ENCODE measurements around the gene NUDT21. TPM values are rescaled to one million over a fixed set of nuclear protein-coding genes. Genes with fewer than 3 reads are reported as not detected.
"Not testable (repeated sequence)": the region's sequence is repeated elsewhere in the genome, so short reads cannot be mapped to it uniquely, and the experiment has no call there.

The NUDT21 gene
- total RNA-seq, 2 donors from 2014 or later: 9.2 to 24.6 TPM

DNA sequence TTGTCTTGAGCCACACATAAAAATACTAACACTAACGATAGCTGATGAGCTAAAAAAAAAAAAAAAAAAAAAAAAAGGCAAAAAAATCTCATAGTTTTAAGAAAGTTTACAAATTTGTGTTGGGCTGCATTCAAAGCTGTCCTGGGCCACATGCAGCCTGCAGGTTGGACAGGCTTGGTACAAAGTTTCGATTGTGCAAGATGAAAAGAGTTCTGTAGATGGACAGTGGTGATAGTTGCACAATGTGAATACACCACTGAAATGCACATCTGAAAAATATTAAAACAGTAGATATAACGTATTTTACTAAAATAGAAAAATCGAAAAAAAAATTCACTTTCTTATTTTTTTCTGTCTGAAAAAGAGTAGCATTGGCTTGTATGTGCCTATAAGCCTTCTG lies 68.7 kb downstream of the NUDT21 start:
- Histone ChIP-seq H3K27ac (peak overlapping the region in 1 of 4 donors; percentile 29), H3K36me3 (replicated peaks in 1 of 2; ENCODE audit: insufficient read depth in 1 of 2, low read depth in 2 of 2) (peaks cover 0 to 9% of the 10 kb centered on the region in 2 donors), H3K4me1 (peaks cover 4% of the 10 kb centered on the region), H3K4me3 (no peak overlapping the region), H3K27me3 (no peaks in the 10 kb centered on the region), H3K9me3 (peaks cover 0 to 13% (median 0%) of the 10 kb centered on the region in 3 donors)
- intact Hi-C loops (cut with DNase I): no loop called here
- no peak for ATAC-seq
- no peak for TF ChIP-seq POLR2A (IDR thresholded peaks at IDR 0.05)
- TF ChIP-seq, protein P1, sequence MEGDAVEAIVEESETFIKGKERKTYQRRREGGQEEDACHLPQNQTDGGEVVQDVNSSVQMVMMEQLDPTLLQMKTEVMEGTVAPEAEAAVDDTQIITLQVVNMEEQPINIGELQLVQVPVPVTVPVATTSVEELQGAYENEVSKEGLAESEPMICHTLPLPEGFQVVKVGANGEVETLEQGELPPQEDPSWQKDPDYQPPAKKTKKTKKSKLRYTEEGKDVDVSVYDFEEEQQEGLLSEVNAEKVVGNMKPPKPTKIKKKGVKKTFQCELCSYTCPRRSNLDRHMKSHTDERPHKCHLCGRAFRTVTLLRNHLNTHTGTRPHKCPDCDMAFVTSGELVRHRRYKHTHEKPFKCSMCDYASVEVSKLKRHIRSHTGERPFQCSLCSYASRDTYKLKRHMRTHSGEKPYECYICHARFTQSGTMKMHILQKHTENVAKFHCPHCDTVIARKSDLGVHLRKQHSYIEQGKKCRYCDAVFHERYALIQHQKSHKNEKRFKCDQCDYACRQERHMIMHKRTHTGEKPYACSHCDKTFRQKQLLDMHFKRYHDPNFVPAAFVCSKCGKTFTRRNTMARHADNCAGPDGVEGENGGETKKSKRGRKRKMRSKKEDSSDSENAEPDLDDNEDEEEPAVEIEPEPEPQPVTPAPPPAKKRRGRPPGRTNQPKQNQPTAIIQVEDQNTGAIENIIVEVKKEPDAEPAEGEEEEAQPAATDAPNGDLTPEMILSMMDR (IDR thresholded peaks at IDR 0.05): no peak
- WGBS, 2 donors: 86 to 88% methylated on average over 4 of the region's 4 CpGs
- DNase-seq: no peak

DNA sequence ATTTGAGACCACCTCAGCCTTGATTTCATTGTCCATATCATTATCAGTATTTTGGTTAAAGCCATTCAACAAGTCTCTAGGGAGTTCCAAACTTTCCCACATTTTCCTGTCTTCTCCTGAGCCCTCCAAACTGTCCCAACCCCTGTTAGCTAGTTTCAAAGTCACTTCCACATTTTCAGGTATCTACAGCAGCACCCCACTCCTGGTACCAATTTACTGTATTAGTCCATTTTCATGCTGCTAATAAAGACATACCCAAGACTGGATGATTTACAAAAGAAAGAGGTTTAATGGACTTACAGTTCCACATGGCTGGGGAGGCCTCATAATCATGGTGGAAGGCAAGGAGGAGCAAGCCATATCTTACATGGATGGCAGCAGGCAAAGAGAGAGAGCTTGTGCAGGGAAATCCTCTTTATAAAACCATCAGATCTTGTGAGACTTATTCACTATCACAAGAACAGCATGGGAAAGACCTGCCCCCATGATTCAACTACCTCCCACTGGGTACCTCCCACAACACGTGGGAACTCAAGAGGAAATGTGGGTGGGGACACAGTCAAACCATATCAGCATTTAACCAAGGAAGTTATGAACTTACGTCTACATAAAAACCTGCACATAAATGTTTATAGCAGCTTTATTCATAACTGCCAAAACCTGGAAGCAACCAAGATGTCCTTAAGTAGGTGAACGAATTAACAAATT lies 70.2 kb downstream of the NUDT21 start:
- H3K36me3 ChIP-seq (replicated peaks in 1 of 2; ENCODE audit: insufficient read depth in 1 of 2, low read depth in 2 of 2); ATAC-seq; H3K27ac ChIP-seq; H3K27me3 ChIP-seq; H3K4me1 ChIP-seq; DNase-seq; intact Hi-C loops (cut with DNase I); H3K4me3 ChIP-seq: not testable (repeated sequence)
- WGBS, 2 donors: 90 to 94% methylated on average over 3 of the region's 3 CpGs
- H3K9me3 ChIP-seq: peaks cover 0 to 13% (median 0%) of the 10 kb centered on the region in 3 donors

Other genes starting within 250 kb of the NUDT21 start
- gene AMFR, start 25.8 kb downstream of the NUDT21 start, total RNA-seq: 100 to 1,000 TPM in 1 of 2 donors, 10 to 100 TPM in 1; 87.7 to 130 TPM
- 10 to 100 TPM in 1 of 2 donors, 1 to 10 TPM in 1; 6.6 to 15.6 TPM for gene OGFOD1, start 222 bp upstream of the NUDT21 start, total RNA-seq
- gene BBS2, start 68.7 kb upstream of the NUDT21 start, total RNA-seq: 10 to 100 TPM; 14.3 to 19.1 TPM
- gene MT4, start 113.7 kb upstream of the NUDT21 start, total RNA-seq: not detected
- gene MT3, start 138.2 kb upstream of the NUDT21 start, total RNA-seq: not detected
- 100 to 1,000 TPM in 1 of 2 donors, 10 to 100 TPM in 1; 20.0 to 211 TPM for gene MT2A, start 157.3 kb upstream of the NUDT21 start, total RNA-seq
- gene MT1E, start 174.4 kb upstream of the NUDT21 start, total RNA-seq: 100 to 1,000 TPM in 1 of 2 donors, 10 to 100 TPM in 1; 99.9 to 679 TPM
- gene MT1M, start 181.3 kb upstream of the NUDT21 start, total RNA-seq: 100 to 1,000 TPM in 1 of 2 donors, 1 to 10 TPM in 1; 9.6 to 112 TPM
- gene MT1A, start 187.3 kb upstream of the NUDT21 start, total RNA-seq: 100 to 1,000 TPM in 1 of 2 donors, not detected in 1; 268 TPM
- gene MT1B, start 200.6 kb upstream of the NUDT21 start, total RNA-seq: not detected
- 10 to 100 TPM; 27.5 to 92.0 TPM for gene MT1F, start 206.6 kb upstream of the NUDT21 start, total RNA-seq
- gene MT1G, start 216.7 kb upstream of the NUDT21 start, total RNA-seq: 100 to 1,000 TPM in 1 of 2 donors, 10 to 100 TPM in 1; 95.2 to 413 TPM
- gene MT1H, start 218.5 kb upstream of the NUDT21 start, total RNA-seq: 1 to 10 TPM; 4.9 to 8.8 TPM
- 1,000 to 10,000 TPM in 1 of 2 donors, 100 to 1,000 TPM in 1; 430 to 1,140 TPM for gene MT1X, start 231.1 kb upstream of the NUDT21 start, total RNA-seq